Muscle layer of duodenum (tissue), 2 donors: ENCODE results near the gene E2F8.
"Not testable (repeated sequence)": the region's sequence is repeated elsewhere in the genome, so short reads cannot be mapped to it uniquely, and the experiment has no call there.

ENCODE experiments used
- H3K27ac ChIP-seq: one replicate; pipeline ENCODE4 v1.7.0; 2013; ENCODE audit warnings: mild to moderate bottlenecking, low read length
- H3K27me3 ChIP-seq: one replicate; pipeline ENCODE4 v1.7.0; 2013; ENCODE audit warnings: low read depth, mild to moderate bottlenecking, control low read depth, low read length
- H3K36me3 ChIP-seq, 2 donors: one replicate each; pipeline ENCODE4 v1.7.0; 2013; ENCODE audit warnings: low read length in 2 of 2, control low read depth in 1 of 2, mild to moderate bottlenecking in 1 of 2; ENCODE audit not compliant: insufficient read depth in 2 of 2, control insufficient read depth in 1 of 2
- H3K4me1 ChIP-seq, 2 donors: one replicate each; pipeline ENCODE4 v1.7.0; 2013; ENCODE audit warnings: low read length in 2 of 2, mild to moderate bottlenecking in 2 of 2, control low read depth in 1 of 2, moderate library complexity in 1 of 2; ENCODE audit not compliant: insufficient read depth in 2 of 2, control insufficient read depth in 1 of 2
- H3K4me3 ChIP-seq, 2 donors: one replicate each; pipeline ENCODE4 v1.7.0; 2013; ENCODE audit warnings: low read length in 2 of 2, low read depth in 1 of 2, mild to moderate bottlenecking in 1 of 2
- H3K9me3 ChIP-seq, 2 donors: one replicate each; pipeline ENCODE4 v1.7.0; 2013; ENCODE audit warnings: low read length in 2 of 2, control low read depth in 1 of 2, mild to moderate bottlenecking in 1 of 2; ENCODE audit not compliant: control insufficient read depth in 1 of 2
- donor health status: healthy.

E2F8 gene

DNA sequence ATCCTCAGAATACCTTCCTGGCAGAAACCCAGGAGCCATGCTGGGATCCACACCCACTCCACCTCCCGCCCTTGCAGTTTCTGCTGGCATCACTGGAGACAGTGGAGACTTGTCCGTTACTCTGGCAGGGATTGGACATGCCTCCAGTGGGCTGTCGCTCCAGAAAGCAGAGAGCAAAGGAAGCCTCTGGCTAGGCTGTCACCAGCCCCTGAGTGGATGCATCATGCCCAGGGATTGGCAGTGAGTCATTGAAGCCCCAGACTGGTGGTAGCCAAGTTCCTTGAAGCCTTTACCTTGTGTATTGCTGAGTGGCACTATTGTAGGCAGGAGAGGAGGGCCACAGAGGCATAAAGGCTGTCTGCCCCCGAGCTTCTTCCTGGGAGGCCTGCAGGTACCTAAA, 34.8 kb upstream of the E2F8 start:
- Histone ChIP-seq H3K36me3 (no peaks in the 10 kb centered on the region), H3K27ac (no peak overlapping the region), H3K4me1 (no peaks in the 10 kb centered on the region), H3K4me3 (no peak overlapping the region), H3K9me3 (no peaks in the 10 kb centered on the region), H3K27me3 (no peaks in the 10 kb centered on the region)

DNA sequence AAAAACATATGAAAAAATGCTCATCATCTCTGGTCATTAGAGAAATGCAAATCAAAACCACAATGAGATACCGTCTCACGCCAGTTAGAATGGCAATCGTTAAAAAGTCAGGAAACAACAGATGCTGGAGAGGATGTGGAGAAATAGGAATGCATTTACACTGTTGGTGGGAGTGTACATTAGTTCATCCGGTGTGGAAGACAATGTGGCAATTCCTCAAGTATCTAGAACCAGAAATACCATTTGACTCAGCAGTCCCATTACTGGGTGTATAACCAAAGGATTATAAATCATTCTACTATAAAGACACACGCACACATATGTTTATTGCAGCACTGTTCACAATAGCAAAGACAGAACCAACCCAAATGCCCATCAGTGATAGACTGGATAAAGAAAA, 32.5 kb upstream of the E2F8 start:
- H3K36me3 ChIP-seq, H3K4me3 ChIP-seq, H3K27ac ChIP-seq, H3K9me3 ChIP-seq, H3K27me3 ChIP-seq, H3K4me1 ChIP-seq: not testable (repeated sequence)

DNA sequence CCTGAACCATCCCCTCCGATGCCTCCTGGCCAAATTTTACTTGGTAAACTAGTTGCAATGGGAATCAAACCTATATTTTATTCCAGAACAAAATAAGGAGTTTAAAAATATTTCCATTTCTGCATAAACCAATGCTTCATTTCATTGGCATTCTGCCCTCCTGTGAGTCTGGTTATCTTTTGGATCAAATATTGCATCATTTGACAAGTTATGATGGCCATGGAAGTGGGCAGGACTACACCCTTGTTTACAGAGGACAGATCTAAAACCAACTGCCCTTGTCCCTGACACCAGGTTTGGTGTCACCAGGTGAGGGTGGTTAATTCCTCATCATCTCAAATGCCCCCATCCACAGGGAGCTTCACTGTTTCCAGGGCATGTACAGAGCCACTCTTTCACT, 28.2 kb upstream of the E2F8 start:
- no peaks in the 10 kb centered on the region for H3K4me1 ChIP-seq

DNA sequence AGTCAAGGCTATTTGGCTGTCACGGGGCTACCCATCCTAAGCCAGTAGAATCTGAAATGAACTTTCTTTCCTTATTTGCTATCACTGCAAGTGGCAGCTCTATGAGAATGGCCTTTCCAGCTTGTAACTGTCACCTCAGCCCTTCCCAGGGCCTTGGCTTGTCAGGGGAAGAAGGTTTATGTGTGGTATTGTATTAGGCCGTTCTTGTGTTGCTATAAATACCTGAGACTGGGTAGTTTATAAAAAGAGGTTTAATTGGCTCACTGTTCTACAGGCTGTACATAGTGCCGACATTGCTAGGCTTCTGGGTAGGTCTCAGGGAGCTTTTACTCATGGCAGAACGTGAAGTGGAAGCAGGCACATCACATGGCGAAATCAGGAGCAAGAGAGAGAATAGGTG, 26.8 kb upstream of the E2F8 start:
- H3K27me3 ChIP-seq, result no peaks in the 10 kb centered on the region
- H3K4me3 ChIP-seq, result no peak overlapping the region
- no peak overlapping the region for H3K27ac ChIP-seq
- H3K36me3 ChIP-seq, result no peaks in the 10 kb centered on the region
- no peaks in the 10 kb centered on the region for H3K9me3 ChIP-seq
- H3K4me1 ChIP-seq, result no peaks in the 10 kb centered on the region

More for the DNA sequence above, 28.2 kb upstream of the E2F8 start:
- no peaks in the 10 kb centered on the region for H3K27me3 ChIP-seq
- H3K4me3 ChIP-seq, result no peak overlapping the region
- H3K27ac ChIP-seq, result no peak overlapping the region
- no peaks in the 10 kb centered on the region for H3K36me3 ChIP-seq
- no peaks in the 10 kb centered on the region for H3K9me3 ChIP-seq

DNA sequence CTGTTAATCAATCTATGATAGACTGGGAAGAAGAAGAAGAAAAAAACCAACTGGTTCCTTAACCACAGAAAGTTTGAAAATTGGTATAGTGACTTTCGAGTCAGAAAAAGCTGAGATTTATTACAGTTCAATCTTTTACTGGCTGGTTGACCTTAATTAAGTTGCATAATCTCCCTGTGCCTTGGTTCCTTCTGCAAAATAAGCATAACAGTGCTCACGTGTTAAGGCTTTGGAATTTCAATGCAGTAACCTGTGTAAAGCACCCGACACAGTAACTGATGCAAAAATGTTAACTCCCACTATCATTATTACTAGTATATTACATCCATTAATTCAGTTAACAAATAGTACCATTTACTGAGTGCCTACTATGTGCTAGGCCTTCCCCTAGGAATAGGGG, 22.6 kb upstream of the E2F8 start:
- Histone ChIP-seq H3K4me3 (no peak overlapping the region), H3K27me3 (no peaks in the 10 kb centered on the region), H3K9me3 (no peaks in the 10 kb centered on the region), H3K4me1 (no peaks in the 10 kb centered on the region), H3K36me3 (no peaks in the 10 kb centered on the region), H3K27ac (no peak overlapping the region)

DNA sequence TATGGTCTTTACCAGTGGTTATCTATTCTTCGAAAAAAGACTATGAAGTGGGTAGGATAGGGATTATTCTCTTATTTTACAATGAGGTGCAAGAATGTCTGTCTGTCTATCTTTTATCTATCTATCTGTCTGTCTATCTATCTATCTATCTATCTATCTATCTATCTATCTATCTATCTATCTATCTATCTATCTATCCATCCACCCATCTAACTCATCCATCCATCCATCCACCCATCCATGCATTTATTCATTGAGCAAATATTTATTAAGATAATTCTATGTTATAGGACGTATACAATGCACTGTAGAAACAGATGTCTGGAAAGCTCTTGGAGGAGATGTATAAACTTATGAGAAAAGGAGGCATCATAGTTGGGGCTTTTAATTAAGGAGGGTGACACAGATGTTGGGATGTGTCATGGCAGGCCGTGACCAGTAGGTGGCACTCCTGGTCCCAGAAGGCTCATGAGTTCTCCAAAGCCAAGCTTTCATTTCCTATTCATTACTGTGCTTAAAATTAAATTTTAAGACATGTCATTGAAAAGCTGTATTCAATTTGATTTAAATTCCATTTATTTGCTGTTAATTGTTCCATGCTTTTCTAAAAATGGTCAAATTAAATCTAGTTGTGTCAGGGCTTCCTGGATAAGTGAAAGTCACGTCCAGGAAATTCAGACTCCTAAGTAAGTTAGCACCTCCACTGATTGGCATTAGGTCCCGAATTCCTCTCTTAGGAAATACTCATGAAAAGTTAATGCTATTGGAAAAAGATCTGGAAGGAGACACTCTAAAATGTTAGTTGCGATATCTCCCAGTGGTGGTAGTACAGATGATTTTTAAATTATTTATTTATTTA, 19.0 kb upstream of the E2F8 start:
- Histone ChIP-seq H3K27ac (no peak overlapping the region), H3K4me3 (peak overlapping the region in 1 of 2 donors; percentile 52), H3K27me3 (no peaks in the 10 kb centered on the region), H3K9me3 (no peaks in the 10 kb centered on the region), H3K4me1 (no peaks in the 10 kb centered on the region), H3K36me3 (no peaks in the 10 kb centered on the region)

DNA sequence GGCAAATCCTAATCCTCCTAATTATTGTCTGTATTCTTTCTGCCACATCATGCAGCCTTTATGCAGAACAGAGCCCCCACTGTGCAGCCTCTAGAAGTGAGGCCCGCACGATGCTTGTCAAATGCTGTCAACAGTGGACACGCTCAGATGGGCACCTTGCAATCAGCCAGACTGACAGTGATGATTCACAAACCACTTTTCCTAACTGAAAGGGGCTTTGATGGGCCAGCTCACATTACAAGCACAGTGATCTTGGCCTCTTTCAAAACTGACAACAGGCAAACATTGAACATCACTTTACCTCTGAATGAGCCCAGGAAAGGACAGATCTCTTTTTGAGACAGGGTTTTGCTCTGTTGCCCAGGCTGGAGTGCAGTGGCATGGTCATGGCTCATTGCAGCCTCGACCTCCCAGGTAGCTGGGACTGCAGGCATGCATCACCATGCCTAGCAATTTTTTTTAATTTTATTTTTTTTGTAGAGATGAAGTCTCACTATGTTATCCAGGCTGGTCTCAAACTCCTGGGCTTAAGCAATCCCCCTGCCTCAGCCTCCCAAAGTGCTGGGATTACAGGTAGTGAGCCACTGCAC, 18.0 kb upstream of the E2F8 start:
- H3K4me3 ChIP-seq, result no peak overlapping the region
- H3K27ac ChIP-seq, result no peak overlapping the region
- H3K4me1 ChIP-seq, result no peaks in the 10 kb centered on the region
- no peaks in the 10 kb centered on the region for H3K27me3 ChIP-seq
- H3K9me3 ChIP-seq, result no peaks in the 10 kb centered on the region
- no peaks in the 10 kb centered on the region for H3K36me3 ChIP-seq

DNA sequence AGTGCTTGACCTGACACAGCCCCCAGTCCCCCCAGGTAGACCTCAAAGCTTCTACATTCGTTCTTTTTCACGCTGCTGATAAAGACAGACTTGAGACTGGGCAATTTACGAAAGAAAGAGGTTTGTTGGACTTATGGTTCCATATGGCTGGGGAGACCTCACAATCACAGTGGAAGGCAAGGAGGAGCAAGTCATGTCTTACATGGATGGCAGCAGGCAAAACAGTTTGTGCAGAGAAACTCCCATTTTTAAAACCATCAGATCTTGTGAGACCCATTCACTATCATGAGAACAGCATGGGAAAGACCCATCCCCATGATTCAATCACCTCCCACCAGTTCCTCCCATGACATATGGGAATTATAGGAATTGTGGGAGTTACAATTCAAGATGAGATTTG, 13.7 kb upstream of the E2F8 start:
- not testable (repeated sequence) for H3K27me3 ChIP-seq, H3K36me3 ChIP-seq, H3K4me1 ChIP-seq, H3K27ac ChIP-seq, H3K9me3 ChIP-seq, H3K4me3 ChIP-seq

DNA sequence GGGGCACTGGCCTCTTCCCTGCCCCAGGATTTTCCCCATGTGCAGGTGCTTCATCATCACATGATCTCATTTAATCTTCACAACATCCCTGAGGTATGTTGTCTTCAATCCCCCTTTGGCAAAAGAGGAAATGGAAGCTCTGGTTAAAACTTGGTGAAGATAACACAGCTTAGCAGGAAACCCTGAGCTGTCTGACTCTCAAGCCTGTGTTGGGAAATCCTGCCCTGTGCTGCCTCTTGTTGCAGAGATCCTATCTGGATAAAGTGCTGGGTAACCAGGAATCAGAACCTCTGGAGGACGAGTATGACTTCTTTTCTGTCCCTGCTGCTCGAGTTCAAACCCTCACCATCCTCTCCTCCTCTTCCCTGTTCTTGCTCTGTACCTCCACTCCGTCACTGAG, 13.1 kb upstream of the E2F8 start:
- H3K36me3 ChIP-seq, result no peaks in the 10 kb centered on the region
- H3K9me3 ChIP-seq, result no peaks in the 10 kb centered on the region
- H3K4me1 ChIP-seq, result no peaks in the 10 kb centered on the region
- no peak overlapping the region for H3K4me3 ChIP-seq
- no peaks in the 10 kb centered on the region for H3K27me3 ChIP-seq
- H3K27ac ChIP-seq, result no peak overlapping the region

DNA sequence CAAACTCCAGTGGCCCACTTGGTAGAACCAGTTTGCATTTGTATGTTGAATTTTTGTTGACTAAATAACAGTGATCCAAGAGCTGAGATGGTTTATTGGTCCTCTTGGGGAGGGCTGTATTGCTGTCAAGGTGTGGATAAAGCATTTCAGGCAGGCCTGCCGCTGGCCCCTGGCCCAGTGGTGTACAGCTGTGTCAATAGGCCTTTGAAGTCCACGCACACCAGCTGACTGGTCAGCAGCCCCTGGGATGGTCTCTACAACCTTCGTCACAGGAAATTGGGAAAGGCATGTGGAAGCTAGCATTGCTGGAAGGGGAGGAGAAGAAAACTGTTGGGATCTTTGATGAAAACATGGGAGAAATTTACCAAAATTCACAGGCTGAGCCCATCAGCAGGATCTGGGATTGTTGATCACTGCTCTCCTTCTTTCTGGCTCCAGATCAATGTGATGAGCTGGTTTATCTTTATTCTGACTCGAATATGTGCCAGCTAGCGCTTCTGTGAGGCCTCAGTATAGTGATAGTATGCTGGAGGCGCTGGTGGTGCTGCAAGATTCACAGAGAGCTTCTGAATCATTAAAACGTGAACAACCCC, 12.5 kb upstream of the E2F8 start:
- no peaks in the 10 kb centered on the region for H3K27me3 ChIP-seq
- no peak overlapping the region for H3K27ac ChIP-seq
- no peaks in the 10 kb centered on the region for H3K9me3 ChIP-seq
- H3K36me3 ChIP-seq, result no peaks in the 10 kb centered on the region
- H3K4me1 ChIP-seq, result no peaks in the 10 kb centered on the region
- no peak overlapping the region for H3K4me3 ChIP-seq

DNA sequence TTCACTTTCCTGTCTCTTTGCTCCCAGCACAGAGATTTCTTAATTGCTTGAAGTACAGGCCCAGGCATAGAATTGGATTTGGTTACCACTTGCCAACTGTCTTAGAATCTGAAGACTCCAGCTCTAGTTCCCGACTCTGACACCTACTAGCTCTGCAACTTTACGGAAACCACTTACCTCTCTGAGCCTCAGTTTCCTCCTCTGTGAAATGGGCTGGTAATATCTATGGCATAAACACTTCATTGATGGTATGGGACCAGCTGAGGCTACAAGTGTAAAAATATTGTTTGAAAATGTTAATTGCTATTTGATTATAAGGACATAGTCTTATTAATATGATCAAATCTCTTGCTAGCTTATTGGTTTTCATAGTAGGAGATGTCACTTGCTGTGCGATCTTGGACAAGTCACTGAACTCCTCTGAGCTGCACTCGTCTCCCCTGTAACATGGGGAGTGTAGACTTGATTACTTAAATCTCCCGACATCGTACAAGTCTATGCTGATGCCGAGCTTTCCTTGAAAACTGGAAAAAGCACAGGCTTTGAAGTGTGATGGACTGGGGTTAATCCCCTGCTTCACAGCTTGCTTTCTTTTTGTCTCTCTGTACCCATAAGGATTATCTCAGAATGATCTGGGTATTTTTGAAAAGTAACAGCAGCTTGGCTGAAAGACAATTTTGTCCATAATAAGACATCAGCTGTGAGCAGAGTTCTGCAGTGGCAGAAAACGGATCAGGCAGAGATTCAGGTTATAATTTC, 11.8 kb upstream of the E2F8 start:
- Histone ChIP-seq H3K4me1 (no peaks in the 10 kb centered on the region), H3K9me3 (no peaks in the 10 kb centered on the region), H3K36me3 (no peaks in the 10 kb centered on the region), H3K27me3 (no peaks in the 10 kb centered on the region), H3K27ac (no peak overlapping the region), H3K4me3 (no peak overlapping the region)
